DND-41 (cell line): ENCODE data around the gene LRRC27.

Source experiments
- CTCF ChIP-seq: IDR thresholded peaks from 2 replicates; pipeline ENCODE4 v1.5.1; 2012; ENCODE audit warnings: borderline replicate concordance, low read length, moderate library complexity, mild to moderate bottlenecking; ENCODE audit not compliant: poor library complexity, severe bottlenecking; ENCODE audit errors: extremely low read depth
- EZH2 ChIP-seq: IDR thresholded peaks from 3 replicates; pipeline ENCODE4 v1.6.1; 2012; ENCODE audit warnings: borderline replicate concordance, low read depth, mild to moderate bottlenecking, moderate library complexity, low read length, inconsistent platforms; ENCODE audit not compliant: severe bottlenecking

- TF ChIP-seq CTCF: no peak
- no peak for TF ChIP-seq EZH2
Observed at GRCh38 chr10:132291826-132292225, 40.2 kb upstream of the LRRC27 start.
